HCT116 (cell line): ENCODE measurements around the gene FN3K.

ENCODE experiments used
- EGR1 ChIP-seq: IDR thresholded peaks from 2 replicates; pipeline ENCODE4 v1.6.1; 2012; ENCODE audit warnings: low read depth
- MAX ChIP-seq: IDR thresholded peaks from 2 replicates; pipeline ENCODE4 v1.6.1; 2012
- REST ChIP-seq: IDR thresholded peaks from 2 replicates; pipeline ENCODE4 v1.6.1; 2012; ENCODE audit warnings: low read depth
- SIN3A ChIP-seq: IDR thresholded peaks from 2 replicates; pipeline ENCODE4 v1.6.1; 2012; ENCODE audit warnings: low read depth
- TF ChIP-seq, protein P1 (sequence below): IDR thresholded peaks from 2 replicates; pipeline ENCODE4 v1.6.1; 2012
- TF ChIP-seq, protein P2 (sequence below), 3 experiments: fragments of 200-600 bp in 1 of 3; sonication (generic) in 1 of 3; IDR thresholded peaks in 2 of 3; conservative IDR thresholded peaks in 1 of 3; 2 replicates each; pipeline ENCODE4 v1.5.1; 2012 to 2017; ENCODE audit warnings: low read depth in 2 of 3, low read length in 2 of 3, antibody characterized with exemption in 1 of 3, borderline replicate concordance in 1 of 3, control low read depth in 1 of 3, mild to moderate bottlenecking in 1 of 3, mixed read lengths in 1 of 3, mixed run types in 1 of 3, moderate library complexity in 1 of 3; ENCODE audit not compliant: insufficient read depth in 1 of 3

- TF ChIP-seq, protein P1, sequence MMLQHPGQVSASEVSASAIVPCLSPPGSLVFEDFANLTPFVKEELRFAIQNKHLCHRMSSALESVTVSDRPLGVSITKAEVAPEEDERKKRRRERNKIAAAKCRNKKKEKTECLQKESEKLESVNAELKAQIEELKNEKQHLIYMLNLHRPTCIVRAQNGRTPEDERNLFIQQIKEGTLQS = no peak
- TF ChIP-seq, protein P2, sequence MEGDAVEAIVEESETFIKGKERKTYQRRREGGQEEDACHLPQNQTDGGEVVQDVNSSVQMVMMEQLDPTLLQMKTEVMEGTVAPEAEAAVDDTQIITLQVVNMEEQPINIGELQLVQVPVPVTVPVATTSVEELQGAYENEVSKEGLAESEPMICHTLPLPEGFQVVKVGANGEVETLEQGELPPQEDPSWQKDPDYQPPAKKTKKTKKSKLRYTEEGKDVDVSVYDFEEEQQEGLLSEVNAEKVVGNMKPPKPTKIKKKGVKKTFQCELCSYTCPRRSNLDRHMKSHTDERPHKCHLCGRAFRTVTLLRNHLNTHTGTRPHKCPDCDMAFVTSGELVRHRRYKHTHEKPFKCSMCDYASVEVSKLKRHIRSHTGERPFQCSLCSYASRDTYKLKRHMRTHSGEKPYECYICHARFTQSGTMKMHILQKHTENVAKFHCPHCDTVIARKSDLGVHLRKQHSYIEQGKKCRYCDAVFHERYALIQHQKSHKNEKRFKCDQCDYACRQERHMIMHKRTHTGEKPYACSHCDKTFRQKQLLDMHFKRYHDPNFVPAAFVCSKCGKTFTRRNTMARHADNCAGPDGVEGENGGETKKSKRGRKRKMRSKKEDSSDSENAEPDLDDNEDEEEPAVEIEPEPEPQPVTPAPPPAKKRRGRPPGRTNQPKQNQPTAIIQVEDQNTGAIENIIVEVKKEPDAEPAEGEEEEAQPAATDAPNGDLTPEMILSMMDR (IDR thresholded peaks at IDR 0.05 in 2 of 3, conservative IDR thresholded peaks at IDR 0.05 in 1 of 3; ENCODE audit: borderline replicate concordance in 1 of 3, insufficient read depth in 1 of 3, low read depth in 2 of 3, low read length in 2 of 3) = no peak
- TF ChIP-seq MAX (no peak; the same call in 1 of the 2 replicates), REST (no peak), SIN3A (no peak), EGR1 (no peak)
Measured at GRCh38 chr17:82734987-82735866, at the start of gene FN3K.
